ENCODE results near the gene PLOD2. TPM values are rescaled to one million over a fixed set of nuclear protein-coding genes. Genes with fewer than 3 reads are reported as not detected.

The PLOD2 gene
- total RNA-seq, 4 donors from 2014 or later, result 110 to 171 (median 156) TPM

- peaks cover 25 to 34% of the 10 kb centered on the region in 2 donors for H3K4me1 ChIP-seq
- H3K27me3 ChIP-seq, result no peaks in the 10 kb centered on the region
- TF ChIP-seq, protein P1, sequence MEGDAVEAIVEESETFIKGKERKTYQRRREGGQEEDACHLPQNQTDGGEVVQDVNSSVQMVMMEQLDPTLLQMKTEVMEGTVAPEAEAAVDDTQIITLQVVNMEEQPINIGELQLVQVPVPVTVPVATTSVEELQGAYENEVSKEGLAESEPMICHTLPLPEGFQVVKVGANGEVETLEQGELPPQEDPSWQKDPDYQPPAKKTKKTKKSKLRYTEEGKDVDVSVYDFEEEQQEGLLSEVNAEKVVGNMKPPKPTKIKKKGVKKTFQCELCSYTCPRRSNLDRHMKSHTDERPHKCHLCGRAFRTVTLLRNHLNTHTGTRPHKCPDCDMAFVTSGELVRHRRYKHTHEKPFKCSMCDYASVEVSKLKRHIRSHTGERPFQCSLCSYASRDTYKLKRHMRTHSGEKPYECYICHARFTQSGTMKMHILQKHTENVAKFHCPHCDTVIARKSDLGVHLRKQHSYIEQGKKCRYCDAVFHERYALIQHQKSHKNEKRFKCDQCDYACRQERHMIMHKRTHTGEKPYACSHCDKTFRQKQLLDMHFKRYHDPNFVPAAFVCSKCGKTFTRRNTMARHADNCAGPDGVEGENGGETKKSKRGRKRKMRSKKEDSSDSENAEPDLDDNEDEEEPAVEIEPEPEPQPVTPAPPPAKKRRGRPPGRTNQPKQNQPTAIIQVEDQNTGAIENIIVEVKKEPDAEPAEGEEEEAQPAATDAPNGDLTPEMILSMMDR (IDR thresholded peaks at IDR 0.05), result no peak
- TF ChIP-seq POLR2A (IDR thresholded peaks at IDR 0.05), result no peak
- H3K9me3 ChIP-seq, result no peaks in the 10 kb centered on the region
- no peak for DNase-seq
- 96 to 100% methylated on average over 1 of the region's 1 CpG for WGBS, 2 donors
- intact Hi-C loops (cut with DNase I), result no loop called here
- H3K36me3 ChIP-seq, result no peaks in the 10 kb centered on the region
- H3K4me3 ChIP-seq (replicated peaks in 1 of 3), result no peak overlapping the region
- H3K27ac ChIP-seq, result no peak overlapping the region
These were observed 8.9 kb upstream of the PLOD2 start for GRCh38 chr3:146169891-146170290.

DNA sequence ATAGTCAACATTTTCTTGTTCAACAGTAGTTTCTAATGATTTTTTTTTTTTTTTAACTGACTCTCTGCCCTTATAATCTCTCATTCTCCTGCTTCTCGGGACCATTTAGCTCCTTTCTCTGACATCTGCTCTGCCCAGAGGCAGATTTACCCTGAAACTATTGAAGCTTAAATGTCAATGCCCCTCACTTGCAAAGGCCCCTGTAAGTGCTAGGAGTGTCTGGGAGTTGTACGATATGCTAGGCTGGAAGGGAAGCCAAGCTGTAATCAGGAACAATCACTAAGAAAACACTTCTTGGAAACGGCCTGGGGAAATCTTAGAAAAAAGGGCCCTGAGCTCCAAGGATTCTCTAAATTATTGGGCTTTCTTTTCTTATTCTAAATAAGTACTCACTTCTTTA, 5.8 kb upstream of the PLOD2 start:
- Histone ChIP-seq H3K27ac (peak overlapping the region; percentile 82 to 96 (median 95)), H3K4me3 (replicated peaks in 1 of 3) (no peak overlapping the region), H3K36me3 (no peaks in the 10 kb centered on the region), H3K4me1 (peaks cover 56 to 57% of the 10 kb centered on the region in 2 donors), H3K9me3 (no peaks in the 10 kb centered on the region), H3K27me3 (no peaks in the 10 kb centered on the region)
- 23 to 30% methylated on average over 3 of the region's 3 CpGs for WGBS, 2 donors
- intact Hi-C loops (cut with DNase I), result no loop called here
- peak in 1 of 2 donors; percentile 24 for TF ChIP-seq POLR2A (IDR thresholded peaks at IDR 0.05)
- TF ChIP-seq, protein P1 (IDR thresholded peaks at IDR 0.05), result no peak
- no peak for DNase-seq

GRCh38 chr3:146166415-146166821, 5.4 kb upstream of the PLOD2 start:
- Histone ChIP-seq H3K36me3 (no peaks in the 10 kb centered on the region), H3K27ac (peak overlapping the region; percentile 82 to 96 (median 95)), H3K27me3 (no peaks in the 10 kb centered on the region), H3K4me1 (peaks cover 57 to 59% of the 10 kb centered on the region in 2 donors), H3K4me3 (replicated peaks in 1 of 3) (no peak overlapping the region), H3K9me3 (no peaks in the 10 kb centered on the region)
- TF ChIP-seq POLR2A (IDR thresholded peaks at IDR 0.05), result no peak
- TF ChIP-seq, protein P1 (IDR thresholded peaks at IDR 0.05), result no peak
- no peak for DNase-seq
- 48 to 66% methylated on average over 4 of the region's 4 CpGs for WGBS, 2 donors
- intact Hi-C loops (cut with DNase I), result no loop called here

DNA sequence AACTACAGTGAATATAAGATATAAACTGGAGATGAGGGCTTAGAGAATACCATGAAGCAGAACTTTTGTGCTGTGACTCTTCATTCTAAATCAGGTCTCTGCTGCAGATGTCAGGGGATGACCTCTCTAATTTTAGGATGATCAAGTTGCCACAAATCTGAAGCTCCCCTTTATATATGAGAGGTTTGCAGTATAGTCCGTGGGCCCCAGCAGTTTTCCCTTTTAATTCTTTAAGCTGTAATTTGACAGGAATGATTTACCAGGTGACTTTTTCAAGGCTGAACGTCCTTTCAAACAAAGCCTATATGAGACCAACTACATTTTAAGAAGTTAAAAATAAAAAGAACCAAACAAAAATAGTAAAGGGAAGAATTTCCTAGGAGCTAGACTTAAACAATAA, 4.9 kb upstream of the PLOD2 start:
- TF ChIP-seq, protein P1 (IDR thresholded peaks at IDR 0.05), result no peak
- TF ChIP-seq POLR2A (IDR thresholded peaks at IDR 0.05), result no peak
- 60 to 61% methylated on average over 2 of the region's 2 CpGs for WGBS, 2 donors
- no peaks in the 10 kb centered on the region for H3K36me3 ChIP-seq
- H3K4me1 ChIP-seq, result peaks cover 57 to 59% of the 10 kb centered on the region in 2 donors
- H3K27ac ChIP-seq, result peak overlapping the region; percentile 82 to 96 (median 95)
- H3K27me3 ChIP-seq, result no peaks in the 10 kb centered on the region
- no peak overlapping the region for H3K4me3 ChIP-seq (replicated peaks in 1 of 3)
- DNase-seq, result no peak
- no peaks in the 10 kb centered on the region for H3K9me3 ChIP-seq
- intact Hi-C loops (cut with DNase I), result no loop called here

DNA sequence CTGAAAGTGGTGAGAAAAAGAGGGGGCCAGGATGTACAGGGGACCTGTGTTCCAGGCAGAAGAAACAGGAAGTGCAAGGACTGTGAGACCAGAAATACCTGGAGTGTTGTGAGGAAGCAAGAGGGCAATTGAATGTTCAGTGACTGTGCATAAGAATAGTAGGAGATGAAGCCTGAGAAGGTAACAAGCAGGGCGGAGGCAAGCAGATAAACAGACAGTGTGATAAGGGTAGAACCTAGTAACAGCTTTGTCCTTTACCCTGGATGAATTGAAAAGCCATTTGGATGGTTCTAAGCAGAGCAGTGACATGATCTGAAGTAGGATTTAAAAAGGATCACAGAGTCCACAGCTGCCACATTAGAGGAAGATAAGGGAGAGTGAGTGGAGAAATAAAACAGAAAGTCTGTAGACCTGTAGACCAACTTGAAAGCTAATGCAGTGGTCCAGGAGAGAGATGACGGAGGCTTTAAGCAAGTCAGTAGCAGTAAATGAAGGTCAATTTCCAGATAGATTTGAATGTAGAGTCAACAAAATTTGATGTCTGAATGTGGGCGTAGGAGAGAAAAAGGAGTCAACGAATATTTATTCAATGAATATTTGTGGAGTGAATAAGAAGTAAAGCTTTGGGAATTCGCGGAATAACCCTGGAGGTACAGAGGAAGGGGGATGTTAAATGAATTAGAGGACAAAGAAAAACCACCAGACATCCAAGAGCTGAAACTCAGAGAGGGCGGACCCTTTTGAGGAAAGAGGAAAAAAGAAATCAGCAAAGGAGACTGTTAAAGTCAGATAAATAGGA, 4.2 kb upstream of the PLOD2 start:
- intact Hi-C loops (cut with DNase I), result no loop called here
- 80 to 83% methylated on average over 7 of the region's 7 CpGs for WGBS, 2 donors
- H3K4me1 ChIP-seq, result peaks cover 57 to 59% of the 10 kb centered on the region in 2 donors
- TF ChIP-seq, protein P1 (IDR thresholded peaks at IDR 0.05), result no peak
- peak in 1 of 2 donors; percentile 60 for TF ChIP-seq POLR2A (IDR thresholded peaks at IDR 0.05)
- H3K36me3 ChIP-seq, result no peaks in the 10 kb centered on the region
- H3K9me3 ChIP-seq, result no peaks in the 10 kb centered on the region
- no peaks in the 10 kb centered on the region for H3K27me3 ChIP-seq
- H3K4me3 ChIP-seq (replicated peaks in 1 of 3), result no peak overlapping the region
- H3K27ac ChIP-seq, result peak overlapping the region; percentile 82 to 96 (median 95)
- DNase-seq, result peak; percentile 39 to 51

All from thyroid gland (tissue), 4 donors.